Midbrain (tissue), 1 donor: ENCODE results near the gene BGLAP.
A peak's percentile ranks its signal among the peaks of the same experiment; 100 is the strongest.
"Not testable (repeated sequence)": the region's sequence is repeated elsewhere in the genome, so short reads cannot be mapped to it uniquely, and the experiment has no call there.

Source experiments
- DNase-seq: peaks from one replicate; lab custom pipeline; 2025; lab: John Stamatoyannopoulos, UW

Gene BGLAP

GRCh38 chr1:156241926-156242325 lies at the start of gene BGLAP:
Gene BGLAP (plus strand): TSS chr1:156242184. CDS start chr1:156242232, 48 bp downstream.
- DNase-seq = no peak

- DNase-seq = no peak
These were observed 48.8 kb upstream of the BGLAP start for GRCh38 chr1:156193208-156193487.

GRCh38 chr1:156193488-156194299 lies 48.3 kb upstream of the BGLAP start, which contains the start of gene SLC25A44:
Gene SLC25A44 (plus strand): TSS chr1:156194104. CDS start chr1:156199848, 5,744 bp downstream.
- DNase-seq = peak; percentile 99

- no peak for DNase-seq
These were observed 47.7 kb upstream of the BGLAP start for GRCh38 chr1:156194300-156194652.

- no peak for DNase-seq
These were observed 46.1 kb upstream of the BGLAP start for GRCh38 chr1:156195853-156196252.

- no peak for DNase-seq
These were observed 45.5 kb upstream of the BGLAP start for GRCh38 chr1:156196445-156196844.

- no peak for DNase-seq
These were observed 43.1 kb upstream of the BGLAP start for GRCh38 chr1:156198831-156199349.

- no peak for DNase-seq
These were observed 41.9 kb upstream of the BGLAP start for GRCh38 chr1:156200044-156200443.

- no peak for DNase-seq
These were observed 38.7 kb upstream of the BGLAP start for GRCh38 chr1:156203331-156203730.

GRCh38 chr1:156204686-156205085 lies 37.3 kb upstream of the BGLAP start:
- DNase-seq = no peak

GRCh38 chr1:156211243-156211642 lies 30.7 kb upstream of the BGLAP start:
- DNase-seq = no peak

- DNase-seq = no peak
These were observed 29.9 kb upstream of the BGLAP start for GRCh38 chr1:156212130-156212529.

- peak; percentile 95 for DNase-seq
These were observed 28.9 kb upstream of the BGLAP start, which contains the start of gene PMF1 for GRCh38 chr1:156212833-156213643. Gene PMF1 (plus strand): TSS chr1:156213007. CDS start chr1:156213016, 9 bp downstream.

GRCh38 chr1:156213644-156213966 lies 28.4 kb upstream of the BGLAP start:
- DNase-seq = no peak

GRCh38 chr1:156214024-156214748 lies 27.8 kb upstream of the BGLAP start:
- no peak for DNase-seq

GRCh38 chr1:156216361-156217086 lies 25.5 kb upstream of the BGLAP start:
- DNase-seq = not testable (repeated sequence)

- DNase-seq = no peak
These were observed 24.1 kb upstream of the BGLAP start for GRCh38 chr1:156217871-156218270.

GRCh38 chr1:156220226-156220625 lies 21.8 kb upstream of the BGLAP start:
- no peak for DNase-seq

- DNase-seq = no peak
These were observed 19.8 kb upstream of the BGLAP start for GRCh38 chr1:156221986-156222692.

GRCh38 chr1:156225677-156226014 lies 16.3 kb upstream of the BGLAP start:
- no peak for DNase-seq

GRCh38 chr1:156226116-156226538 lies 15.9 kb upstream of the BGLAP start:
- DNase-seq = no peak
